HepG2 (cell line): ENCODE data around the gene RIC3. TPM values are rescaled to one million over a fixed set of nuclear protein-coding genes. Genes with fewer than 3 reads are reported as not detected.

Source experiments
- ATAC-seq: fragments of 200-7000 bp; cut with Tn5 transposase; 3 replicates; pipeline ENCODE4 v1.9.1; 2020; ENCODE audit warnings: mild to moderate bottlenecking, moderate library complexity
- BruUV-seq: library from RNA; stranded (reverse); fragments of 400-500 nt; replicated peaks from 2 replicates; lab custom pipeline; 2021; lab: Mats Ljungman, UMichigan
- CTCF ChIA-PET: fragments of 300-600 bp; formaldehyde crosslinking; extraction: SDS; loops from one replicate; lab custom pipeline; 2021; ENCODE audit warnings: low total read pairs, inconsistent platforms, low intra/inter-chr PET ratio; lab: Yijun Ruan, JAX
- POLR2A ChIA-PET: fragments of 350-600 bp; sonication (Branson Sonifier 250); formaldehyde crosslinking; loops from one replicate; lab custom pipeline; 2020; ENCODE audit warnings: antibody characterized with exemption, inconsistent platforms; lab: Yijun Ruan, JAX
- DNase-seq: peaks from one replicate; pipeline ENCODE4 v3.0.0-alpha.2; 2015; ENCODE audit warnings: low spot score
- FAIRE-seq: peaks from 3 replicates; lab custom pipeline; 2011; peaks lifted over from hg19 to GRCh38; lab: Jason Lieb, UNC
- H2AFZ ChIP-seq: one replicate; pipeline ENCODE4 v1.6.1; 2011; ENCODE audit warnings: low read length, inconsistent platforms
- H3K27ac ChIP-seq: fragments of 300-600 bp; 3 replicates; pipeline ENCODE4 v1.8.0; 2011; ENCODE audit warnings: mixed run types, mild to moderate bottlenecking, mixed read lengths, low read length, inconsistent platforms; ENCODE audit not compliant: insufficient read depth; ENCODE audit errors: extremely low read length
- H3K27me3 ChIP-seq, 2 experiments: fragments of 200-600 bp in 1 of 2; 2 replicates in 1 of 2; 3 replicates in 1 of 2; pipeline versions ENCODE4 v1.6.0 to v1.8.0; 2011; ENCODE audit warnings: low read length in 2 of 2, mild to moderate bottlenecking in 2 of 2, moderate library complexity in 2 of 2, inconsistent platforms in 1 of 2; ENCODE audit not compliant: insufficient read depth in 2 of 2, control insufficient read depth in 1 of 2
- H3K36me3 ChIP-seq, 2 experiments: fragments of 200-600 bp in 1 of 2; replicated peaks in 1 of 2; 2 replicates in 1 of 2; 3 replicates in 1 of 2; pipeline versions ENCODE4 v1.5.1 to v1.8.0; 2011; ENCODE audit warnings: low read length in 2 of 2, inconsistent platforms in 1 of 2; ENCODE audit not compliant: insufficient read depth in 2 of 2, control insufficient read depth in 1 of 2
- H3K4me1 ChIP-seq: 2 replicates; pipeline ENCODE4 v1.5.1; 2012; ENCODE audit warnings: low read length, inconsistent platforms; ENCODE audit not compliant: insufficient read depth
- H3K4me2 ChIP-seq: 2 replicates; pipeline ENCODE4 v1.6.0; 2011; ENCODE audit warnings: low read depth, low read length, inconsistent platforms
- H3K4me3 ChIP-seq, 3 experiments: fragments of 200-600 bp in 1 of 3; sonication (generic), shearing (Covaris generic) in 1 of 3; replicated peaks in 1 of 3; 2 replicates each; pipeline ENCODE4 v1.5.1; 2011 to 2016; ENCODE audit warnings: low read length in 3 of 3, inconsistent platforms in 2 of 3, low read depth in 2 of 3, mild to moderate bottlenecking in 2 of 3, control low read depth in 1 of 3, mixed read lengths in 1 of 3; ENCODE audit not compliant: insufficient read depth in 1 of 3
- H3K79me2 ChIP-seq: one replicate; pipeline ENCODE4 v1.6.1; 2011; ENCODE audit warnings: low read length, inconsistent platforms; ENCODE audit not compliant: insufficient read depth
- H3K9ac ChIP-seq: 2 replicates; pipeline ENCODE4 v1.6.0; 2011; ENCODE audit warnings: mild to moderate bottlenecking, low read depth, low read length, inconsistent platforms; ENCODE audit not compliant: insufficient read depth
- H3K9me3 ChIP-seq: 2 replicates; pipeline ENCODE4 v1.5.1; 2012; ENCODE audit warnings: mild to moderate bottlenecking, low read length
- H4K20me1 ChIP-seq: 2 replicates; pipeline ENCODE4 v1.6.0; 2011; ENCODE audit warnings: inconsistent platforms, mild to moderate bottlenecking, low read length, moderate library complexity; ENCODE audit not compliant: insufficient read depth
- ARNT2 ChIP-seq: sonication (generic); formaldehyde crosslinking; IDR thresholded peaks from 2 replicates; pipeline ENCODE4 v1.8.0; 2022; ENCODE audit warnings: mild to moderate bottlenecking, low read depth, missing genetic modification reagents, moderate library complexity
- FOSL1 ChIP-seq: sonication (generic); formaldehyde crosslinking; IDR thresholded peaks from 2 replicates; pipeline ENCODE4 v1.9.0; 2021; ENCODE audit warnings: missing genetic modification reagents, borderline replicate concordance
- ZFP37 ChIP-seq: sonication (generic); formaldehyde crosslinking; IDR thresholded peaks from 2 replicates; pipeline ENCODE4 v1.4.0; 2020; ENCODE audit warnings: missing genetic modification reagents, borderline replicate concordance
- ZNF713 ChIP-seq: sonication (generic); formaldehyde crosslinking; IDR thresholded peaks from 2 replicates; pipeline ENCODE4 v1.4.0; 2020; ENCODE audit warnings: mild to moderate bottlenecking, missing genetic modification reagents
- ZNF749 ChIP-seq: sonication (generic); formaldehyde crosslinking; IDR thresholded peaks from 2 replicates; pipeline ENCODE4 v1.8.0; 2022; ENCODE audit warnings: mild to moderate bottlenecking, missing genetic modification reagents, moderate library complexity, borderline replicate concordance
- ZNF850 ChIP-seq: sonication (generic); formaldehyde crosslinking; conservative IDR thresholded peaks from 2 replicates; pipeline ENCODE4 v1.9.0; 2021; ENCODE audit warnings: mild to moderate bottlenecking, missing genetic modification reagents
- WGBS: methylation state at CpG from one replicate; pipeline ENCODE4 v1.1.6; 2017; ENCODE audit warnings: low lambda C conversion rate; 5-methylcytosine and 5-hydroxymethylcytosine counted together
- in situ Hi-C: cut with HindIII; loops from 2 replicates; pipeline ENCODE4 v1.10.0; 2017; ENCODE audit warnings: low pct_unique_long_range_greater_than_20kb; ENCODE audit not compliant: extremely low pct_ligation_motif_present
- intact Hi-C: fragments of 100-400 bp; cut with micrococcal nuclease; formaldehyde crosslinking; loops from one replicate; pipeline ENCODE4 v1.10.0; 2022; ENCODE audit not compliant: unreplicated experiment
- polyA plus RNA-seq, 8 experiments: library from polyadenylated mRNA; depleted of rRNA in 3 of 8; stranded (reverse) in 7 of 8; unstranded in 1 of 8; fragments of >200 nt; fragmentation: Illumina TruSeq in 4 of 8; extraction: Trizol in 4 of 8; gene quantifications; 2 replicates each; pipeline versions ENCODE4 v1.2.1 to v1.2.3, GENCODE V29; 2011 to 2016; ENCODE audit warnings: low read depth in 4 of 8, missing spikeins in 1 of 8, mixed read lengths in 1 of 8; ENCODE audit not compliant: insufficient read depth in 1 of 8
- total RNA-seq, 5 experiments: library from RNA; depleted of rRNA; stranded (reverse); fragments of >200 nt; fragmentation: Illumina TruSeq; extraction: Trizol; gene quantifications; 2 replicates each; pipeline ENCODE4 v1.2.3, GENCODE V29; 2016; ENCODE audit warnings: low read depth in 1 of 5
- TF ChIP-seq, protein P1 (sequence below): sonication (generic); formaldehyde crosslinking; IDR thresholded peaks from 2 replicates; pipeline ENCODE4 v1.9.0; 2021; ENCODE audit warnings: missing genetic modification reagents, borderline replicate concordance
- TF ChIP-seq, protein P2 (sequence below): sonication (generic); formaldehyde crosslinking; IDR thresholded peaks from 2 replicates; pipeline ENCODE4 v1.4.0; 2020; ENCODE audit warnings: missing genetic modification reagents, borderline replicate concordance

RIC3 gene
- total and polyA plus RNA-seq, 2 of the 13 experiments (the other 11 are each of a cell fraction or from before 2014, with no cell fraction given) = not detected

DNA sequence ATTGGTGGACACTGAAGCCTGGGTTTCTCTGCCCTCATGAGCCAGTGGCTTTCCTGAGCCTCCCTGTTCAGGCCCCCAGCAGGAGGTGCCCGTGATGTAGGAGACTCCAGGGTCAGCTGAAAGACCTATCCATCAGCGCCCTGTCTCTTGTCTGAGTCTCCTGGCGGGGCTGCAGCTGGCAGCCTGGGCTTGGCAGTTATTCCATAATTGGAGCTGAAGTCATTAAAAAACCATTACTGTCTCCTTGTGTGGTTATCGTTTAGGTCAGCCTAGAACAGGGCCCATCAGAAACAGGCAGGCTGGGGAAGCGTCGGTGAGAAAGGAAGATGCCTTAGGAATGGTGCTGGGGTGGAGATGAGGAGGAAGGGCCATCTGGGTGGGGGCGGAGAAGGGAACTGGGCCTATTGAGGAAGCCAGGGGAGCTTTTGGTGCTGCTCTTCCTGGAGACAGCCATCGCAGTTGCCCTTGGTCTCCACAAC, 82.8 kb downstream of the RIC3 start:
- Histone ChIP-seq H3K9ac (no peak overlapping the region), H3K27me3 (0 out of 5 replicates have a peak, but pooled peaks cover 0 to 2% of the 10 kb centered on the region in 2 experiments), H3K4me3 (no peak overlapping the region), H3K27ac (no peak overlapping the region), H3K4me2 (no peak overlapping the region), H3K79me2 (no peaks in the 10 kb centered on the region), H3K4me1 (peaks cover 12% of the 10 kb centered on the region), H4K20me1 (no peaks in the 10 kb centered on the region), H2AFZ (no peak overlapping the region), H3K9me3 (no peaks in the 10 kb centered on the region), H3K36me3 (no peaks in the 10 kb centered on the region; a peak in 2 of 5 replicates)
- BruUV-seq = no TSS peak
- in situ Hi-C loops = no loop called here
- CTCF ChIA-PET = no interaction called here
- TF ChIP-seq ARNT2 (CRISPR knock-in tag) = no peak
- TF ChIP-seq ZNF713 = no peak
- TF ChIP-seq, protein P1, sequence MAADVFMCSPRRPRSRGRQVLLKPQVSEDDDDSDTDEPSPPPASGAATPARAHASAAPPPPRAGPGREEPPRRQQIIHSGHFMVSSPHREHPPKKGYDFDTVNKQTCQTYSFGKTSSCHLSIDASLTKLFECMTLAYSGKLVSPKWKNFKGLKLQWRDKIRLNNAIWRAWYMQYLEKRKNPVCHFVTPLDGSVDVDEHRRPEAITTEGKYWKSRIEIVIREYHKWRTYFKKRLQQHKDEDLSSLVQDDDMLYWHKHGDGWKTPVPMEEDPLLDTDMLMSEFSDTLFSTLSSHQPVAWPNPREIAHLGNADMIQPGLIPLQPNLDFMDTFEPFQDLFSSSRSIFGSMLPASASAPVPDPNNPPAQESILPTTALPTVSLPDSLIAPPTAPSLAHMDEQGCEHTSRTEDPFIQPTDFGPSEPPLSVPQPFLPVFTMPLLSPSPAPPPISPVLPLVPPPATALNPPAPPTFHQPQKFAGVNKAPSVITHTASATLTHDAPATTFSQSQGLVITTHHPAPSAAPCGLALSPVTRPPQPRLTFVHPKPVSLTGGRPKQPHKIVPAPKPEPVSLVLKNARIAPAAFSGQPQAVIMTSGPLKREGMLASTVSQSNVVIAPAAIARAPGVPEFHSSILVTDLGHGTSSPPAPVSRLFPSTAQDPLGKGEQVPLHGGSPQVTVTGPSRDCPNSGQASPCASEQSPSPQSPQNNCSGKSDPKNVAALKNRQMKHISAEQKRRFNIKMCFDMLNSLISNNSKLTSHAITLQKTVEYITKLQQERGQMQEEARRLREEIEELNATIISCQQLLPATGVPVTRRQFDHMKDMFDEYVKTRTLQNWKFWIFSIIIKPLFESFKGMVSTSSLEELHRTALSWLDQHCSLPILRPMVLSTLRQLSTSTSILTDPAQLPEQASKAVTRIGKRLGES (CRISPR knock-in tag) = no peak
- TF ChIP-seq FOSL1 (CRISPR knock-in tag) = no peak
- no peak for TF ChIP-seq ZNF749 (CRISPR knock-in tag)
- TF ChIP-seq ZNF850 (CRISPR knock-in tag) = no peak
- TF ChIP-seq, protein P2, sequence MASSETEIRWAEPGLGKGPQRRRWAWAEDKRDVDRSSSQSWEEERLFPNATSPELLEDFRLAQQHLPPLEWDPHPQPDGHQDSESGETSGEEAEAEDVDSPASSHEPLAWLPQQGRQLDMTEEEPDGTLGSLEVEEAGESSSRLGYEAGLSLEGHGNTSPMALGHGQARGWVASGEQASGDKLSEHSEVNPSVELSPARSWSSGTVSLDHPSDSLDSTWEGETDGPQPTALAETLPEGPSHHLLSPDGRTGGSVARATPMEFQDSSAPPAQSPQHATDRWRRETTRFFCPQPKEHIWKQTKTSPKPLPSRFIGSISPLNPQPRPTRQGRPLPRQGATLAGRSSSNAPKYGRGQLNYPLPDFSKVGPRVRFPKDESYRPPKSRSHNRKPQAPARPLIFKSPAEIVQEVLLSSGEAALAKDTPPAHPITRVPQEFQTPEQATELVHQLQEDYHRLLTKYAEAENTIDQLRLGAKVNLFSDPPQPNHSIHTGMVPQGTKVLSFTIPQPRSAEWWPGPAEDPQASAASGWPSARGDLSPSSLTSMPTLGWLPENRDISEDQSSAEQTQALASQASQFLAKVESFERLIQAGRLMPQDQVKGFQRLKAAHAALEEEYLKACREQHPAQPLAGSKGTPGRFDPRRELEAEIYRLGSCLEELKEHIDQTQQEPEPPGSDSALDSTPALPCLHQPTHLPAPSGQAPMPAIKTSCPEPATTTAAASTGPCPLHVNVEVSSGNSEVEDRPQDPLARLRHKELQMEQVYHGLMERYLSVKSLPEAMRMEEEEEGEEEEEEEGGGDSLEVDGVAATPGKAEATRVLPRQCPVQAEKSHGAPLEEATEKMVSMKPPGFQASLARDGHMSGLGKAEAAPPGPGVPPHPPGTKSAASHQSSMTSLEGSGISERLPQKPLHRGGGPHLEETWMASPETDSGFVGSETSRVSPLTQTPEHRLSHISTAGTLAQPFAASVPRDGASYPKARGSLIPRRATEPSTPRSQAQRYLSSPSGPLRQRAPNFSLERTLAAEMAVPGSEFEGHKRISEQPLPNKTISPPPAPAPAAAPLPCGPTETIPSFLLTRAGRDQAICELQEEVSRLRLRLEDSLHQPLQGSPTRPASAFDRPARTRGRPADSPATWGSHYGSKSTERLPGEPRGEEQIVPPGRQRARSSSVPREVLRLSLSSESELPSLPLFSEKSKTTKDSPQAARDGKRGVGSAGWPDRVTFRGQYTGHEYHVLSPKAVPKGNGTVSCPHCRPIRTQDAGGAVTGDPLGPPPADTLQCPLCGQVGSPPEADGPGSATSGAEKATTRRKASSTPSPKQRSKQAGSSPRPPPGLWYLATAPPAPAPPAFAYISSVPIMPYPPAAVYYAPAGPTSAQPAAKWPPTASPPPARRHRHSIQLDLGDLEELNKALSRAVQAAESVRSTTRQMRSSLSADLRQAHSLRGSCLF (CRISPR knock-in tag) = no peak
- TF ChIP-seq ZFP37 (CRISPR knock-in tag) = no peak
- intact Hi-C loops = no loop called here
- FAIRE-seq (no peak), DNase-seq (no peak), ATAC-seq (no peak)
- POLR2A ChIA-PET = no interaction called here
- 90% methylated on average over 8 of the region's 8 CpGs for WGBS
